ENCODE data around the gene AKNAD1.

The AKNAD1 gene

DNA sequence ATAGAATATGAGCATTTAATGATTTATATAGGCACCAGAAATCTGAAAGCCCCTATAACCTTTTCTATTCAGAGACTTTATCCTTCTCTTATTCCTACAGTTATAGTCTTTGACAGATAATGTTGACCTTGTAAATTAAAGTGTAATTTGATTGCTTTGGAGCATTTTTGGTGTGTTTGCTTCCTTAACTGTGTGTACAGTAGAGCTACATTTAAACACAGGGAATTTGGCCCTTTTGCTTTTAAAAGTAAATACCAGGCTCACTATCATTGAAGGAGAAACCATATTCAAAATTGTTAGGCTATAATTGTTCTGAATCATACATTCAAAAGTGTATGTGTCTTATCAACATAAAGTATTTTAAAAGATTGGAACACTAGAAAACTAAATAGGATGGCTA, 77.4 kb downstream of the AKNAD1 start:
- no peak for DNase-seq

- DNase-seq: no peak
Measured at GRCh38 chr1:108777839-108778238, 79.1 kb downstream of the AKNAD1 start.

DNA sequence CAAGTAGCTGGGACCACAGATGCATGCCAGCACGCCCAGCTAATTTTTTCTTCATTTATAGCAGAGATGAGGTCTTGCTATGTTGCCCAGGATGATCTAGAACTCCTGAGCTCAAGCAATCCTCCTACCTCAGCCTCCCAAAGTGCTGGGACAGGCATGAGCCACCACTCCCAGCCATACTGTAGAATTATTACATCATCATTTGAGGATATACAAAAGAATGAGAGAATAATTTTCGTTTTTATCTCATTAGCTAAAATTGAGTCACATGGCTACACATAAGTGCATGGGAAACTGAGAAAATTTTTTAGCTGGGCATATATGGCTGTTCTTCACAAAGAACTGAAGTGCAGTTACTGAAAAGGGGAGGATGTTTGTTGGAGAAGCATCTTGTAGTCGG, 89.2 kb downstream of the AKNAD1 start:
- DNase-seq: no peak

GRCh38 chr1:108767115-108767514, 89.8 kb downstream of the AKNAD1 start:
- no peak for DNase-seq

Data from NCI-H2029 treated with DMSO at 0.1 percent for 48 hours (cell line).